ENCODE results near the gene AHNAK2.

The AHNAK2 gene

GRCh38 chr14:104966261-104966865, 11.8 kb downstream of the AHNAK2 start:
- no peaks in the 10 kb centered on the region for H4K20me1 ChIP-seq (ENCODE audit: insufficient read depth, low read length)
- H3K4me2 ChIP-seq (ENCODE audit: low read length), result no peak overlapping the region
- peaks cover 11% of the 10 kb centered on the region for H3K4me1 ChIP-seq (ENCODE audit: insufficient read depth, low read length, severe bottlenecking)
- H3K9me3 ChIP-seq (ENCODE audit: low read length), result no peaks in the 10 kb centered on the region
- no peak overlapping the region for H3K4me3 ChIP-seq (ENCODE audit: low read depth, low read length, poor library complexity, severe bottlenecking)
- H2AFZ ChIP-seq (ENCODE audit: low read length), result no peak overlapping the region
- H3K79me2 ChIP-seq (ENCODE audit: insufficient read depth, low read length), result no peaks in the 10 kb centered on the region
- H3K9ac ChIP-seq (ENCODE audit: low read length), result no peak overlapping the region
- no peaks in the 10 kb centered on the region for H3K9me2 ChIP-seq (ENCODE audit: low read depth, low read length)
- H3K36me3 ChIP-seq (ENCODE audit: insufficient read depth, low read length), result no peaks in the 10 kb centered on the region
- TF ChIP-seq CTCF (IDR thresholded peaks at IDR 0.05; ENCODE audit: low read length) (no peak), EZH2 (IDR thresholded peaks at IDR 0.05; ENCODE audit: borderline replicate concordance, low read length) (no peak)
- peaks cover 16% of the 10 kb centered on the region for H3K27me3 ChIP-seq (ENCODE audit: insufficient read depth, low read length)
- no peak overlapping the region for H3K27ac ChIP-seq (ENCODE audit: low read depth, low read length, poor library complexity, severe bottlenecking)
- H3F3A ChIP-seq (ENCODE audit: insufficient read depth, low read length), result no peaks in the 10 kb centered on the region

- Histone ChIP-seq H4K20me1 (ENCODE audit: insufficient read depth, low read length) (no peaks in the 10 kb centered on the region), H3K4me3 (ENCODE audit: low read depth, low read length, poor library complexity, severe bottlenecking) (no peak overlapping the region), H3K27me3 (ENCODE audit: insufficient read depth, low read length) (peaks cover 16% of the 10 kb centered on the region), H3K9ac (ENCODE audit: low read length) (no peak overlapping the region), H3K9me3 (ENCODE audit: low read length) (no peaks in the 10 kb centered on the region), H3K36me3 (ENCODE audit: insufficient read depth, low read length) (no peaks in the 10 kb centered on the region), H3F3A (ENCODE audit: insufficient read depth, low read length) (no peaks in the 10 kb centered on the region), H3K9me2 (ENCODE audit: low read depth, low read length) (no peaks in the 10 kb centered on the region), H3K4me2 (ENCODE audit: low read length) (no peak overlapping the region), H3K4me1 (ENCODE audit: insufficient read depth, low read length, severe bottlenecking) (peaks cover 11% of the 10 kb centered on the region), H3K79me2 (ENCODE audit: insufficient read depth, low read length) (no peaks in the 10 kb centered on the region), H3K27ac (ENCODE audit: low read depth, low read length, poor library complexity, severe bottlenecking) (no peak overlapping the region), H2AFZ (ENCODE audit: low read length) (no peak overlapping the region)
- no peak for TF ChIP-seq EZH2 (IDR thresholded peaks at IDR 0.05; ENCODE audit: borderline replicate concordance, low read length)
- TF ChIP-seq CTCF (IDR thresholded peaks at IDR 0.05; ENCODE audit: low read length), result no peak
Measured at GRCh38 chr14:104965561-104966231, 12.5 kb downstream of the AHNAK2 start.

- H3K79me2 ChIP-seq (ENCODE audit: insufficient read depth, low read length), result no peaks in the 10 kb centered on the region
- no peak overlapping the region for H3K4me2 ChIP-seq (ENCODE audit: low read length)
- no peaks in the 10 kb centered on the region for H3K9me3 ChIP-seq (ENCODE audit: low read length)
- no peaks in the 10 kb centered on the region for H3K9me2 ChIP-seq (ENCODE audit: low read depth, low read length)
- no peak overlapping the region for H3K27ac ChIP-seq (ENCODE audit: low read depth, low read length, poor library complexity, severe bottlenecking)
- no peaks in the 10 kb centered on the region for H4K20me1 ChIP-seq (ENCODE audit: insufficient read depth, low read length)
- no peaks in the 10 kb centered on the region for H3F3A ChIP-seq (ENCODE audit: insufficient read depth, low read length)
- H3K9ac ChIP-seq (ENCODE audit: low read length), result no peak overlapping the region
- no peaks in the 10 kb centered on the region for H3K36me3 ChIP-seq (ENCODE audit: insufficient read depth, low read length)
- H2AFZ ChIP-seq (ENCODE audit: low read length), result no peak overlapping the region
- TF ChIP-seq CTCF (IDR thresholded peaks at IDR 0.05; ENCODE audit: low read length), result no peak
- no peak for TF ChIP-seq EZH2 (IDR thresholded peaks at IDR 0.05; ENCODE audit: borderline replicate concordance, low read length)
- H3K27me3 ChIP-seq (ENCODE audit: insufficient read depth, low read length), result peaks cover 16% of the 10 kb centered on the region
- H3K4me1 ChIP-seq (ENCODE audit: insufficient read depth, low read length, severe bottlenecking), result peaks cover 11% of the 10 kb centered on the region
- no peak overlapping the region for H3K4me3 ChIP-seq (ENCODE audit: low read depth, low read length, poor library complexity, severe bottlenecking)
Measured at GRCh38 chr14:104964546-104964945, 13.6 kb downstream of the AHNAK2 start.
